ENCODE measurements around the gene KCNK1.
A peak's percentile ranks its signal among the peaks of the same experiment; 100 is the strongest.

KCNK1 gene

DNA sequence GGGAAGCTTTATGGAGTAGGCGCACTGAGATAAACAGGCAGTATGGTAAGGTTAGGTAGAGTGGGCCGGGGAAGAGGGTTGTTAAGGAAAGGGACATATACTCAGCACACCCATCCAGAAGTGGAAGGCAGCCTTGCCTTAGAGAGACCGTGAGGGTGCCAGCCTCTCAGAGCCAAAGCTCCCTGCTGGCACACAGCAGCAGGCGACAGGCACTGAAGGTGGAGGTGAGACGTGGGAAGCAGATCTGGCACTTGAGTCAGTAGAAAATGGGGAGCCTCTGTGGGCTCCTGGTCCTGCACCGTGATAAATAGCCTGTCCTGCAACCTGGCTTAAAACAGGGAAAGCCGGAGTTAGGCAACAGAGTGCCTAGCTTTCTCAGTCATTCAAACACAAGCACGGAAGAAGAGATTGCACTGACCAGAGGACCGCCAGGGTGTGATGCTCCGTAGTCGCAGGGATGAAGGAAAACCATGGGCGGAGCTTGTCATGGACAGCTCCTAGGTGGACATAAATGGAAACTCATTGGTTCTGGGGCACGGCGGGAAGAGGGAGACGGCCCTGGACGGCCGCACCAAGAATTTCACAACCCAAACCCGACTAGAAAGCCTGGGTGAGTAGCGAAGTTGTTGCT lies 15.5 kb downstream of the KCNK1 start:
- in situ Hi-C loops (cut with HindIII; ENCODE audit: low pct_ligation_motif_present, low pct_unique_long_range_greater_than_20kb, low sequenced_read_pairs), result no loop called here
- no peak for DNase-seq

DNA sequence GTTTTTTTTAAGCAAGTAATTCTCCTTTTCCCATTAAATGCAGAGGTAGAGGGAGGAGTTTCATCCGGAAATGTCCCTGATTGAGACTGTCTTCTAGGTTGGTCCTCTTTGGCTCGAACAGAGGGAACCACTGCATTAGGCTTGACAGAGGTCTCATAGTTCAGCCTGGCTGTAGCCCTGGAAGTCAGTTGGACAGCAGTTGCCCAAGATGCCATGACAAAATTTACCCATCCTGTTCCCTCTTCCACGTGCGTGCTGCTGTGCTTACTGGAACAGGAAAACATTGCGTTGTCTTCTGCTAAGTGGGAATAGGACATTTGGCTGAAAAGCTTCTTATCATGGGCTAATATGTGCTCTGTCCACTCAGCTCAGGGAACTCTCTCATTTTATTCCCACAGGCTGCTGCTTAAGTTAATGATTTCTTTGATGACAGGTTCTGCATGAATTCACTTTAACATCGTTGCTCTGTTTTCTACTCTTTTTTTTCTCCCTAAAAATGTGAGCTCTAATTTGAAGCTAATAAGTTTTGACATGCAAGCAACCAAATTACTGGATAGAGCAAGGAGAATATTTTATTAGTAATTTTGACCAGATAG lies 18.0 kb downstream of the KCNK1 start:
- DNase-seq, result peak; percentile 41
- in situ Hi-C loops (cut with HindIII; ENCODE audit: low pct_ligation_motif_present, low pct_unique_long_range_greater_than_20kb, low sequenced_read_pairs), result no loop called here

- in situ Hi-C loops (cut with HindIII; ENCODE audit: low pct_ligation_motif_present, low pct_unique_long_range_greater_than_20kb, low sequenced_read_pairs), result no loop called here
- DNase-seq, result no peak
Measured at GRCh38 chr1:233632436-233632835, 18.5 kb downstream of the KCNK1 start.

DNA sequence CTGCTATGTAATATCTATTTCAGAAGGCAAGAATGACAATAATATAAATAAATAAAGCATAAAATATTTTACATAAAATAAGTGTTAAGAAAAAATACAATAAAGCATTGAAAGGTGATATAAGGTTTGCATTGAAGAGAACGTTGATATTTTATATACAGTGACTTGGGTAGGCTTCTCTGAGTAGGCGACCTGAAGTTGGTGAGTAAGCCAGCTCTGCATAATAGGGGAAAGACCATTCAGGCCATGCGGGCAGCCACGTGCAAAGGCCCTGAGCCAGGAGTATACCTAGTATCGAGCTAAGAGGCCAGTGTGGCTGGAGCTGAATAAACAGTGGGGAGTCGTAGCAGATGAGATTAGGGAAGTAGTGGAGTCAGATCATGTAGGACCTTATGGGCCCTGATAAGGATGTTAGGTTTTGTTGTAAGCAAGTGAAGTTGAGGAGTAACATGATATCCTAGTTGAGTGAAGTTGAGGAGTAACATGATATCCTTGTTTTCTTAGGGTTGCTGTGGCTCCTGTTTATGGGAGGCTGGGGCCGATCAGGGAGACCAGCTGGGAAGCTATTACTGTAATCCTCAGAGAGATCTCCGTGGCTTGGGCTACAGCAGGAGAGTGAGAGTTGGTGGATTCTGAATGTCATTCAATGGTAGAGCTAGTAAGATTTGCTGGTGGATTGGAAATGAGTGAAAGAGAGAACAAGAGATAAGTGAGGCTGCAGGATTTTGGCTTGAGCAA lies 22.0 kb downstream of the KCNK1 start:
- in situ Hi-C loops (cut with HindIII; ENCODE audit: low pct_ligation_motif_present, low pct_unique_long_range_greater_than_20kb, low sequenced_read_pairs), result no loop called here
- no peak for DNase-seq

DNA sequence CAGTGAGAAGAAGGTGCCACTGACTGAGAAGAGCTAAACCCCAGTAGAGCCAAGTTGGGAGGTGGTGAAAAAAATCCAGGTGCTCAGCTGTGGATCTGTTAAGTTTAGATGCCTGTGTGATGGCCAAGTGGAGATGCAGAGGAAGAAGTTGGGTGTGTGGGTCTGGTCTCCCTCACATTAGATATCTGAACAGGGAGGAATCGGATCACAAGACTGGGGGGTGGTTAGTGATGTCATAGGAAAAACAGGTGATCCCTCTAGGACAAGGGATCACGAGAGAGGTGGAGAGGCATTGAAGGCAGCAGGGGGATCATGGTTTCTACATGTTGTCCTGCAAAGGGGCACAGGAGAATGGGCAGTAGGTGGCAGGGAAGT lies 22.6 kb downstream of the KCNK1 start:
- in situ Hi-C loops (cut with HindIII; ENCODE audit: low pct_ligation_motif_present, low pct_unique_long_range_greater_than_20kb, low sequenced_read_pairs), result no loop called here
- no peak for DNase-seq

DNA sequence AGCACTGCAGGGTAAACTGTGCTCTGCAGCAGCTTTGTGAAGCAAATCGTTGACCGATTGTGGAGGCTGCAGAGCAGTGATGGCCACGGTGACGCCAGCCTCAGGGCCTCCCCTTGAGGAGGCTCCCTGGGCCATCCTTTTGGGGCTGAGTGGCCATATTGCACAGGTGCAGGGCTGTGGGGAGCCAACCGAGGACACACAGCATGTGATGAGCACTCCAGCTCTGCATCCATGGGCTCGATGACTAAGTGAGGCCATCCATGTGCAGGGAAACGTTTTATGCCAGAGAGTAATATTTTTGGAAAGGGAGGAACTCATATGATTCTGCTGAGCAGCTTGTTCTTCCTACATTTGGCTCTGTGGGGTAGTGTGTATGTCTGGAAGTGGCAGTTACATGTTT lies 24.6 kb downstream of the KCNK1 start:
- in situ Hi-C loops (cut with HindIII; ENCODE audit: low pct_ligation_motif_present, low pct_unique_long_range_greater_than_20kb, low sequenced_read_pairs), result no loop called here

DNA sequence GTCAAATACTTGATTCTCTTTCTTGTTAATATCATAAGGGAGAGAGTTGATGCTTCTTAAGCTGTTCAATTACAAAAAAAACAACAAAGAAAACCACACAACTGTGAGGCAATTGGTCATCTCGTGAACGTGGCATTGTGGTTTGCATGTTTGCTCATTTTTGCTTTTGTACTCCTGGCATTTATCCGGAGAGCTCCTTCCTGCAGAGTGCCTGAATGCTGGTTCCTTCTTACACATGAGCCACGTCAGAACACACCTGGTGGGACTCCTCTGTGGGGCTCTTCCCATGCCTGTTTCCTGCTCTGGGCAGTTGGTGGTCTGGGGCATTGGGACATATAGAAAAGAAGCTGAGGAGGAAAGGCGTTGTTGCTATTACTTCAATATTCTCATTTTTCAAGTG lies 25.7 kb downstream of the KCNK1 start:
- no peak for DNase-seq
- in situ Hi-C loops (cut with HindIII; ENCODE audit: low pct_ligation_motif_present, low pct_unique_long_range_greater_than_20kb, low sequenced_read_pairs), result no loop called here

More for the DNA sequence above, 24.6 kb downstream of the KCNK1 start:
- no peak for DNase-seq

DNA sequence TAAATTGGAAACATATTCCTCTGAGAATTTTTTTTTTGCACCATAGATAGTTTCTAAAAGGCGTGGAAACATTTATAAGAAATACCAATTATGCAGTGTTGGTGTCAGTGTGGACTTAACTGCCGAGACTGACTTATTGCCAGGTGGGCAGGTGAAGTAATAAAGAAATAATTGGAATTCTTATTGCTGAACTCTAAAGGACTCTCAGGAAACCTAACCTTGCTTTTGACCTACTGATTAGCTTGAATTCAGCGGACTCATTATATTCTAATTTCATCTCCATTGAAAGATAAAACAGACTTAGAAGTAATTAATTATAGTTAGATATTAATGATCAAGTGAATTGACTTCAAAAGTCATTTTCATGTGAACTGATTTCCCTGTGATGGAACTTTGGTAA lies 26.3 kb downstream of the KCNK1 start:
- no peak for DNase-seq
- in situ Hi-C loops (cut with HindIII; ENCODE audit: low pct_ligation_motif_present, low pct_unique_long_range_greater_than_20kb, low sequenced_read_pairs), result no loop called here

DNA sequence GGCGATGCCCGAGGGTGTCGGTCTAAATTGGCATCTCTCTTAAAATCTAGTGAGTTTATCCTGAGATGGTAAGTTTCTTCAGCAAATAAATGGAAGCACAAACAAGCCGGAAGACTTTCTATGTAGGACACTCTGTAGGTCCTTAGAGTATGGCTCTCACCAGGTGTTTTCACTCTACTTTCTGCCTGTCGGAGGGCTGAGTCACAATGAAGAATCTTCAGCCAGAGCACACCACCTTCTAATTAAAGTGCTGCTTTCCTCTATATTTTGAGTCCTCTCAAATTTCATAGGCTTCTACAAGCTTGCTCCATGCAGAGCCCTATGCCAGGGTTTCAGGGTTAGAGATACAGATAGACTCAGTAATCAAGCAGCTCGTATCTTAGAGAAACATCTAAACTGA lies 27.1 kb downstream of the KCNK1 start:
- no peak for DNase-seq
- in situ Hi-C loops (cut with HindIII; ENCODE audit: low pct_ligation_motif_present, low pct_unique_long_range_greater_than_20kb, low sequenced_read_pairs), result no loop called here

- in situ Hi-C loops (cut with HindIII; ENCODE audit: low pct_ligation_motif_present, low pct_unique_long_range_greater_than_20kb, low sequenced_read_pairs), result no loop called here
- no peak for DNase-seq
Measured at GRCh38 chr1:233647073-233647472, 33.2 kb downstream of the KCNK1 start.

DNA sequence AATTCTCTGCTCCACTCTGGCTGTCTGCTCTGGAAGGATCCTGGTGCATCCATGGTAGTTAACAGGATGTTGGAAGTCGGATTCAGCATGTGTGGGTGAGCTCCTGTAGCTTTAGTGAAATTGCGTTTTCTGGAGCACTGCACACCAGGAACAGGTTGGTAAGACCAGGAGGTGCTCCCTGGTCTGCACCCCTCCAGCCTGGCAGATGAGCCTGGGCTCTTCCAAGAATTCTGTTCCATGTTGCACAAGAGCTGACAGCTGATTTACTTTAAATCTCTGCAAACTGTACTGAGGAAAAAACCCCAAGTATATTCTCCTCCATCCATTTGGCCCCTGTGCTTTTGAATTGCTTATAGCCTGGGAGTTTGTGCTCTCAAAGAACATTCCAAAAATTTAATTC lies 33.7 kb downstream of the KCNK1 start:
- in situ Hi-C loops (cut with HindIII; ENCODE audit: low pct_ligation_motif_present, low pct_unique_long_range_greater_than_20kb, low sequenced_read_pairs), result no loop called here
- DNase-seq, result no peak

DNA sequence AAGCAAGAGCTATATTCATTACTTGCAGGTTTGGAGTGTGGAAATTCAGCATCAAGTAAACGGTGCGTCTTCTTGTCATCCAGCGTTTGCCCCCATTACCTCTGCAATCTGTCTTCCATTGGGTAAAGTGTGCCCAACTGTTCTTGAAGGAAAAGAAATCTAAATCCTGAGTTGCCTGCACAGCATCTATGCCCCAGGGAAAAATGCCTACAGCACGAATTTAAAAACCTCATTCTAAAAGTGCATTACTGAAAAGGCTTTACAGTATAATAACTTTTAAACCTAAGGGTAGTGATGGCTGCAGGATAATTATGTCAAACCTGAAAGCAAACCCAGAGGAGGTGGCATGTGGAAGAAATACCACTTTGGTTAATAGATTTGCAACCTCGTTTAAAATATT lies 37.2 kb downstream of the KCNK1 start:
- in situ Hi-C loops (cut with HindIII; ENCODE audit: low pct_ligation_motif_present, low pct_unique_long_range_greater_than_20kb, low sequenced_read_pairs), result no loop called here
- no peak for DNase-seq

- in situ Hi-C loops (cut with HindIII; ENCODE audit: low pct_ligation_motif_present, low pct_unique_long_range_greater_than_20kb, low sequenced_read_pairs), result no loop called here
- DNase-seq, result no peak
Measured at GRCh38 chr1:233651563-233652233, 37.8 kb downstream of the KCNK1 start.

GRCh38 chr1:233652526-233652925 lies 38.6 kb downstream of the KCNK1 start:
- no peak for DNase-seq
- in situ Hi-C loops (cut with HindIII; ENCODE audit: low pct_ligation_motif_present, low pct_unique_long_range_greater_than_20kb, low sequenced_read_pairs), result no loop called here

GRCh38 chr1:233654658-233655280 lies 40.9 kb downstream of the KCNK1 start:
- in situ Hi-C loops (cut with HindIII; ENCODE audit: low pct_ligation_motif_present, low pct_unique_long_range_greater_than_20kb, low sequenced_read_pairs), result no loop called here
- no peak for DNase-seq

GRCh38 chr1:233655301-233655740 lies 41.4 kb downstream of the KCNK1 start:
- no peak for DNase-seq
- in situ Hi-C loops (cut with HindIII; ENCODE audit: low pct_ligation_motif_present, low pct_unique_long_range_greater_than_20kb, low sequenced_read_pairs), result no loop called here

GRCh38 chr1:233656032-233656635 lies 42.2 kb downstream of the KCNK1 start:
- in situ Hi-C loops (cut with HindIII; ENCODE audit: low pct_ligation_motif_present, low pct_unique_long_range_greater_than_20kb, low sequenced_read_pairs), result no loop called here
- DNase-seq, result no peak

GRCh38 chr1:233656687-233657086 lies 42.8 kb downstream of the KCNK1 start:
- in situ Hi-C loops (cut with HindIII; ENCODE audit: low pct_ligation_motif_present, low pct_unique_long_range_greater_than_20kb, low sequenced_read_pairs), result no loop called here
- no peak for DNase-seq

DNA sequence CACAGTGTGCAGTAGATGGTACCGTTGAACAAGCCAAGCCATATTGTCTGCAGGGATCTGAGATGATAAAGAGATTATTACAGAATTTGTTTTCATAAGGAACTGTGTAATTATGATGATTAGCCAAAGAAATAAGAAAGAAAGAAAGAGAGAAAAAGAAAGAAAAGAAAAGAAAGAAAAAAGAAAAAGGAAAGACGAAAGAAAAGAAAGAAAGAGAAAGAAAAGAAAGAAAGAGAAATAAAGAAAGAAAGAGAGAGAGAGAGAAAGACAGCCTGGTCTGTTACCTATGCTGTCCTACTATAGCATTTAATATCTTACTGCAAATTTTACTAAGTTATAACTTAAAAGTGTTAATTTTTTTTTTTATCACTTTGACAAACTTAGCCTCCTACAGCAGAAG lies 43.6 kb downstream of the KCNK1 start:
- in situ Hi-C loops (cut with HindIII; ENCODE audit: low pct_ligation_motif_present, low pct_unique_long_range_greater_than_20kb, low sequenced_read_pairs), result no loop called here
- DNase-seq, result no peak

Measured in ACHN (cell line).